Gastrocnemius medialis (tissue), 4 donors: Measurements from ENCODE around the gene CUX1.

Experiments used
- POLR2A ChIP-seq, 2 donors: fragments of 450-650 bp; IDR thresholded peaks; one replicate each; pipeline ENCODE4 v1.6.1; 2017; ENCODE audit warnings: antibody characterized with exemption in 2 of 2, mild to moderate bottlenecking in 2 of 2, moderate library complexity in 2 of 2
- TF ChIP-seq, protein P1 (sequence below), 5 experiments: fragments of 450-650 bp in 3 of 5; fragments of 200-600 bp in 2 of 5; sonication (generic) in 2 of 5; IDR thresholded peaks in 4 of 5; conservative IDR thresholded peaks in 1 of 5; 1 replicate in 4 of 5; 2 replicates in 1 of 5; pipeline ENCODE4 v1.5.1; 2016 to 2019; ENCODE audit warnings: antibody characterized with exemption in 5 of 5, mild to moderate bottlenecking in 3 of 5, moderate library complexity in 3 of 5

- TF ChIP-seq, protein P1, sequence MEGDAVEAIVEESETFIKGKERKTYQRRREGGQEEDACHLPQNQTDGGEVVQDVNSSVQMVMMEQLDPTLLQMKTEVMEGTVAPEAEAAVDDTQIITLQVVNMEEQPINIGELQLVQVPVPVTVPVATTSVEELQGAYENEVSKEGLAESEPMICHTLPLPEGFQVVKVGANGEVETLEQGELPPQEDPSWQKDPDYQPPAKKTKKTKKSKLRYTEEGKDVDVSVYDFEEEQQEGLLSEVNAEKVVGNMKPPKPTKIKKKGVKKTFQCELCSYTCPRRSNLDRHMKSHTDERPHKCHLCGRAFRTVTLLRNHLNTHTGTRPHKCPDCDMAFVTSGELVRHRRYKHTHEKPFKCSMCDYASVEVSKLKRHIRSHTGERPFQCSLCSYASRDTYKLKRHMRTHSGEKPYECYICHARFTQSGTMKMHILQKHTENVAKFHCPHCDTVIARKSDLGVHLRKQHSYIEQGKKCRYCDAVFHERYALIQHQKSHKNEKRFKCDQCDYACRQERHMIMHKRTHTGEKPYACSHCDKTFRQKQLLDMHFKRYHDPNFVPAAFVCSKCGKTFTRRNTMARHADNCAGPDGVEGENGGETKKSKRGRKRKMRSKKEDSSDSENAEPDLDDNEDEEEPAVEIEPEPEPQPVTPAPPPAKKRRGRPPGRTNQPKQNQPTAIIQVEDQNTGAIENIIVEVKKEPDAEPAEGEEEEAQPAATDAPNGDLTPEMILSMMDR (IDR thresholded peaks at IDR 0.05 in 4 of 5, conservative IDR thresholded peaks at IDR 0.05 in 1 of 5) = no peak
- TF ChIP-seq POLR2A (IDR thresholded peaks at IDR 0.05) = no peak
These were observed 229.7 kb downstream of the CUX1 start for GRCh38 chr7:102047167-102047566.
